ENCODE data around the gene TMEM167A. TPM values are rescaled to one million over a fixed set of nuclear protein-coding genes. Genes with fewer than 3 reads are reported as not detected.
"Not testable (repeated sequence)": the region's sequence is repeated elsewhere in the genome, so short reads cannot be mapped to it uniquely, and the experiment has no call there.

The TMEM167A gene
- total RNA-seq, 4 donors from 2014 or later: 23.5 to 53.4 (median 39.5) TPM

DNA sequence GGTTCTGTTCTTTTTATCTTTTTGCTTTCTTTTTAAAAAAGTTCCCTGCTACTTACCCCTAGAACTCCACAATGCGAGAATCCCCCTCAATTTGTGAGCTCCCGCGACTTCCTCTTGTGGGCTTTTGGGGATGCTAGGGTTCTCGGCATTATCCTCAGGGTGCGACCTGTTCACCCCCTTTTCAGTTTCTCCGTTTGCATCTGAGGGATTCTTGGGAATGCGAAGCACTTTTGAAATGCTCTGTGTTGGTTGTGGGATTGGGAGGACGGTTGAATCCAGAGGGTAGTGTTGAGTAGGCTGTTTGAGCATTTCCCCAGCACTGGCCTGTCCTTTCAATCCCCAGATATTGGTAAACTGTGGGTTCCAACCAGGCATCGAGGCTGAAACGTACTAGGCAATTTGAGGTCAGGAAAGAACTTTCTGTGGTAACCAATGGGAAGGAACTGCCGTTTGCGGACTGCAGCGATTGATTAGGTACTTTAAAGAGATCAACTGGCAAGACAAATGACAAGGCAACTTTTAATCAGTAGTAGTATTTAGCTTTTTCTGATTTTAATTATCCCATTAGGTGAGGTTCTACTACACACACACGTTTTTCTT is 568 bp upstream of the TMEM167A start:
- no peak for TF ChIP-seq EP300 (IDR thresholded peaks at IDR 0.05)
- no peak for TF ChIP-seq CTCF (IDR thresholded peaks at IDR 0.05)
- TF ChIP-seq POLR2AphosphoS5 (IDR thresholded peaks at IDR 0.05): no peak
- no peak for TF ChIP-seq POLR2A (IDR thresholded peaks at IDR 0.05)
- Histone ChIP-seq H3K4me1 (peaks cover 7 to 45% (median 11%) of the 10 kb centered on the region in 3 donors), H3K4me3 (peak overlapping the region; percentile 59 to 98), H3K9me3 (no peaks in the 10 kb centered on the region), H3K36me3 (no peaks in the 10 kb centered on the region), H3K27me3 (no peaks in the 10 kb centered on the region), H3K27ac (peak overlapping the region; percentile 80 to 98 (median 82))
- WGBS, 2 donors (ENCODE audit: low coverage in 1 of 2): 1 to 4% methylated on average over 11 to 14 of the region's 14 CpGs
- peak; percentile 4 for ATAC-seq

- H3K27ac ChIP-seq: no peak overlapping the region
- TF ChIP-seq EP300 (IDR thresholded peaks at IDR 0.05) (no peak), POLR2A (IDR thresholded peaks at IDR 0.05) (no peak), POLR2AphosphoS5 (IDR thresholded peaks at IDR 0.05) (no peak), CTCF (IDR thresholded peaks at IDR 0.05) (no peak)
- H3K9me3 ChIP-seq: no peaks in the 10 kb centered on the region
- peaks cover 7 to 73% (median 11%) of the 10 kb centered on the region in 3 donors for H3K4me1 ChIP-seq
- no peak for ATAC-seq
- WGBS, 2 donors (ENCODE audit: low coverage in 1 of 2): 21 to 34% methylated on average over 6 of the region's 6 CpGs
- H3K36me3 ChIP-seq: no peaks in the 10 kb centered on the region
- no peak overlapping the region for H3K4me3 ChIP-seq
- no peaks in the 10 kb centered on the region for H3K27me3 ChIP-seq
These were observed 4.2 kb downstream of the TMEM167A start for GRCh38 chr5:83072966-83073365.

DNA sequence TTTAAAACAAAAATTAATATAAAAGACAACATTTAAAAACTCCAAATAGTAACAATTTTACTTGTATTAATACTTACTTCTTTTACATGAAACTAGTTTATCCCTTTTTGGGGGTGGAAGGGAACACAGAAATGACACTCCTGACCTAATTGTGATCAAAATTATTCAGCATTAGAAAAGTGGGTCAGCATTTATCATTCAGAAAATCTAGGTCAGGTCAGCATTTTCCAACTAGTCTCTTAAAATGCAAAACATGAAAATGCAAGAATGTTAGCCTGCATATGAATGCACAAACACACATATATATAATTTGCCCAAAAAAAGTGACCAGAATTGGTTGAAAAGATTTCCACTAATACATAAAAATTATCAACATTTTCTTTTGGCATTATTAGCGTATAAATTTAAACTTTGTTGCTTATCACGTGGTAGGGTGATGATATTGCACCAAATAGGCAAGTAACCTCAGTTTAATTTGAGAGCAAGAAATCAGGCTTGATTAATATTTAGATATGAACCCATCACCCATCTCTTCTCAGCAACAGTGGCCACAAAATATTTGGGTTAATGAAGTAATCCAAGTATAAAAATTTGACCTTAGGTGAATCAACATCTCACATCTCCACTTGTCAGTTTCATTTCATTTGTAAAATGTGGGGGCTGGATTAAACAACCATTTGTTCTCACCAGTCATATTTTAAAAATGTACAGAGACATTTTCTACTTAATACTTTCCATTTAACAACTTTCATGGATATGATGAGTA is 5.7 kb downstream of the TMEM167A start:
- no peak for ATAC-seq
- no peak for TF ChIP-seq EP300 (IDR thresholded peaks at IDR 0.05)
- 86 to 87% methylated on average over 2 of the region's 2 CpGs for WGBS, 2 donors (ENCODE audit: low coverage in 1 of 2)
- no peaks in the 10 kb centered on the region for H3K27me3 ChIP-seq
- H3K36me3 ChIP-seq: no peaks in the 10 kb centered on the region
- H3K4me1 ChIP-seq: peaks cover 7 to 68% (median 11%) of the 10 kb centered on the region in 3 donors
- H3K9me3 ChIP-seq: no peaks in the 10 kb centered on the region
- H3K27ac ChIP-seq: no peak overlapping the region
- H3K4me3 ChIP-seq: no peak overlapping the region

DNA sequence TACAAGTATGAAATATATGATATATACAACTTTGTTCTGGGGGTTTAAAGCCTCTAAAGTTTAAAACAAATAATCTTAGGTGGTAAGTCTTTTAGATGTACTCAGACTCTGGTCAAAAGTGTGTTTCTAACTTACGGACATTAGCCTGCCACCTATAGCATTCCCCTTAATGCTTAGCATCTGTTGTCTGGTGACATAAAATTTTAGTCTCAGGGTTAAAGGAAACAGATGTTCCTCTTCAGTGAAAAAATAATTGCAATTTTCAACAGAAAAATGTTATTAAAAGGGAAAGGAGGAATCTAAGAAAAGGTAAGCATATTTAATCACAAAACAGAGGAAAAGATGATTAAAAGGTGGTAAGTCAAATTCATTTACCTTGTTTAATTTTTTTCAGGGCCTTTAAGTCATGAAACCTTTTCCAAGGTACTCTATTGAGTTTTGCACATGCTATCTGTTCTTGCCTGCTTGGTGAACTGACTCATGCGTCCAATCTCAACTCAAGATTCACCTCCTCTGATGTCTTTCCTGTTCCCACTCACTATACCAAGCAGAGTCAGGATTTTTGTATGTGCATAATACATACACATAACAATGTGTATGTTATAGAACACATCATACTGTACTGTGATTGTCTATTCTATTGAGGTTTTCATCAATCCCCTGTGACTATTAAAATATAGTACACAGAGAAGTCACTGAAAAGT is 7.9 kb downstream of the TMEM167A start:
- Histone ChIP-seq H3K36me3 (peaks cover 0 to 5% of the 10 kb centered on the region in 2 donors), H3K4me1 (peaks cover 0 to 46% (median 2%) of the 10 kb centered on the region in 3 donors), H3K4me3 (no peak overlapping the region), H3K27ac (no peak overlapping the region), H3K27me3 (no peaks in the 10 kb centered on the region), H3K9me3 (no peaks in the 10 kb centered on the region)
- no peak for ATAC-seq
- no peak for TF ChIP-seq EP300 (IDR thresholded peaks at IDR 0.05)
- TF ChIP-seq POLR2A (IDR thresholded peaks at IDR 0.05): no peak
- no peak for TF ChIP-seq CTCF (IDR thresholded peaks at IDR 0.05)
- TF ChIP-seq POLR2AphosphoS5 (IDR thresholded peaks at IDR 0.05): no peak
- WGBS, 2 donors (ENCODE audit: low coverage in 1 of 2): 67 to 81% methylated on average over 2 of the region's 2 CpGs

GRCh38 chr5:83067377-83067776 is 9.8 kb downstream of the TMEM167A start:
- peaks cover 0 to 28% (median 0%) of the 10 kb centered on the region in 3 donors for H3K4me1 ChIP-seq
- ATAC-seq, H3K27me3 ChIP-seq, H3K36me3 ChIP-seq, H3K4me3 ChIP-seq, H3K27ac ChIP-seq, H3K9me3 ChIP-seq: not testable (repeated sequence)
- 95 to 100% methylated on average over 3 to 4 of the region's 4 CpGs for WGBS, 2 donors (ENCODE audit: low coverage in 1 of 2)

Data from gastroesophageal sphincter (tissue), 4 donors.